HepG2 (cell line): ENCODE measurements around the gene LLGL2. TPM values are rescaled to one million over a fixed set of nuclear protein-coding genes. Genes with fewer than 3 reads are reported as not detected.
A peak's percentile ranks its signal among the peaks of the same experiment; 100 is the strongest.

Source experiments
- AFF4 ChIP-seq: sonication (generic); formaldehyde crosslinking; IDR thresholded peaks from 2 replicates; pipeline ENCODE4 v1.4.0; 2020; ENCODE audit warnings: missing genetic modification reagents
- ARNTL ChIP-seq: sonication (generic); formaldehyde crosslinking; IDR thresholded peaks from 2 replicates; pipeline ENCODE4 v1.4.0; 2020; ENCODE audit warnings: mild to moderate bottlenecking, missing genetic modification reagents
- DRAP1 ChIP-seq: IDR thresholded peaks from 2 replicates; pipeline ENCODE4 v1.6.1; 2016; ENCODE audit warnings: missing genetic modification reagents, missing compliant biosample characterization
- ELF3 ChIP-seq: IDR thresholded peaks from 2 replicates; pipeline ENCODE4 v1.6.1; 2016; ENCODE audit warnings: missing genetic modification reagents, missing compliant biosample characterization
- MAF1 ChIP-seq: sonication (generic); formaldehyde crosslinking; IDR thresholded peaks from 2 replicates; pipeline ENCODE4 v1.5.0; 2020; ENCODE audit warnings: missing genetic modification reagents, borderline replicate concordance
- MAFG ChIP-seq: sonication (generic); formaldehyde crosslinking; IDR thresholded peaks from 2 replicates; pipeline ENCODE4 v1.5.1; 2020; ENCODE audit warnings: mild to moderate bottlenecking, missing genetic modification reagents
- NAIF1 ChIP-seq: sonication (generic); formaldehyde crosslinking; IDR thresholded peaks from 2 replicates; pipeline ENCODE4 v1.5.0; 2020; ENCODE audit warnings: mild to moderate bottlenecking, missing genetic modification reagents, borderline replicate concordance
- NRL ChIP-seq: sonication (generic); formaldehyde crosslinking; IDR thresholded peaks from 2 replicates; pipeline ENCODE4 v1.5.0; 2020; ENCODE audit warnings: missing genetic modification reagents, mild to moderate bottlenecking, moderate library complexity, borderline replicate concordance
- PLRG1 ChIP-seq: fragments of 450-650 bp; conservative IDR thresholded peaks from 2 replicates; pipeline ENCODE4 v1.6.1; 2016
- POGZ ChIP-seq: sonication (generic); formaldehyde crosslinking; IDR thresholded peaks from 2 replicates; pipeline ENCODE4 v1.4.0; 2020; ENCODE audit warnings: mild to moderate bottlenecking, missing genetic modification reagents
- PRDM4 ChIP-seq: sonication (generic); formaldehyde crosslinking; IDR thresholded peaks from 2 replicates; pipeline ENCODE4 v1.9.0; 2021; ENCODE audit warnings: missing genetic modification reagents, borderline replicate concordance
- RARA ChIP-seq: IDR thresholded peaks from 2 replicates; pipeline ENCODE4 v1.6.1; 2016; ENCODE audit warnings: missing genetic modification reagents, missing compliant biosample characterization
- RFXAP ChIP-seq: sonication (generic); formaldehyde crosslinking; IDR thresholded peaks from 2 replicates; pipeline ENCODE4 v1.4.0; 2020; ENCODE audit warnings: missing genetic modification reagents, borderline replicate concordance
- SMAD1 ChIP-seq: sonication (generic); formaldehyde crosslinking; IDR thresholded peaks from 2 replicates; pipeline ENCODE4 v1.4.0; 2020; ENCODE audit warnings: missing genetic modification reagents, low read depth, mild to moderate bottlenecking, borderline replicate concordance
- SMARCE1 ChIP-seq: fragments of 450-650 bp; IDR thresholded peaks from 2 replicates; pipeline ENCODE4 v1.6.1; 2017; ENCODE audit warnings: borderline replicate concordance
- ZNF281 ChIP-seq: sonication (generic); formaldehyde crosslinking; IDR thresholded peaks from 2 replicates; pipeline ENCODE4 v1.4.0; 2020; ENCODE audit warnings: missing genetic modification reagents, borderline replicate concordance
- ZNF776 ChIP-seq: sonication (generic); formaldehyde crosslinking; IDR thresholded peaks from 2 replicates; pipeline ENCODE4 v1.4.0; 2020; ENCODE audit warnings: mild to moderate bottlenecking, missing genetic modification reagents
- ZNF781 ChIP-seq: sonication (generic); formaldehyde crosslinking; IDR thresholded peaks from 2 replicates; pipeline ENCODE4 v1.5.1; 2020; ENCODE audit warnings: borderline replicate concordance, mild to moderate bottlenecking, missing genetic modification reagents; ENCODE audit errors: not compliant biosample characterization
- polyA plus RNA-seq, 8 experiments: library from polyadenylated mRNA; depleted of rRNA in 3 of 8; stranded (reverse) in 7 of 8; unstranded in 1 of 8; fragments of >200 nt; fragmentation: Illumina TruSeq in 4 of 8; extraction: Trizol in 4 of 8; gene quantifications; 2 replicates each; pipeline versions ENCODE4 v1.2.1 to v1.2.3, GENCODE V29; 2011 to 2016; ENCODE audit warnings: low read depth in 4 of 8, missing spikeins in 1 of 8, mixed read lengths in 1 of 8; ENCODE audit not compliant: insufficient read depth in 1 of 8
- total RNA-seq, 5 experiments: library from RNA; depleted of rRNA; stranded (reverse); fragments of >200 nt; fragmentation: Illumina TruSeq; extraction: Trizol; gene quantifications; 2 replicates each; pipeline ENCODE4 v1.2.3, GENCODE V29; 2016; ENCODE audit warnings: low read depth in 1 of 5

LLGL2 gene
- total and polyA plus RNA-seq, 2 of the 13 experiments (the other 11 are each of a cell fraction or from before 2014, with no cell fraction given) = 83.0 to 86.7 TPM

- TF ChIP-seq MAFG (CRISPR knock-in tag) = peak; percentile 78
- TF ChIP-seq MAF1 (CRISPR knock-in tag) = no peak
- TF ChIP-seq ELF3 (CRISPR knock-in tag) = no peak
- no peak for TF ChIP-seq ZNF776 (CRISPR knock-in tag)
- TF ChIP-seq SMARCE1 = no peak
- TF ChIP-seq ARNTL (CRISPR knock-in tag) = no peak
- no peak for TF ChIP-seq PRDM4 (CRISPR knock-in tag)
- TF ChIP-seq DRAP1 (CRISPR knock-in tag) = no peak
- TF ChIP-seq RARA (CRISPR knock-in tag) = peak; percentile 39; the same call in 1 of the 2 replicates
- no peak for TF ChIP-seq NAIF1 (CRISPR knock-in tag)
- TF ChIP-seq NRL (CRISPR knock-in tag) = no peak
- no peak for TF ChIP-seq PLRG1
- no peak for TF ChIP-seq RFXAP (CRISPR knock-in tag)
- TF ChIP-seq ZNF781 = no peak
- no peak for TF ChIP-seq SMAD1 (CRISPR knock-in tag)
- TF ChIP-seq POGZ (CRISPR knock-in tag) = no peak
- TF ChIP-seq ZNF281 (CRISPR knock-in tag) = no peak
- TF ChIP-seq AFF4 = no peak
Observed at GRCh38 chr17:75504347-75505151, 20.9 kb upstream of the LLGL2 start (continued).
